Stomach (tissue), 4 donors: ENCODE results near the gene KIF4A.

ENCODE experiments used
- POLR2A ChIP-seq, 4 donors: fragments of 450-650 bp; IDR thresholded peaks; one replicate each; pipeline ENCODE4 v1.6.1; 2016; ENCODE audit warnings: antibody characterized with exemption in 4 of 4, control low read depth in 2 of 4, mild to moderate bottlenecking in 1 of 4, moderate library complexity in 1 of 4
- POLR2AphosphoS5 ChIP-seq, 3 donors: sonication (generic); formaldehyde crosslinking; IDR thresholded peaks; one replicate each; pipeline ENCODE4 v1.6.1; 2016; ENCODE audit warnings: antibody characterized with exemption in 3 of 3
- TF ChIP-seq, protein P1 (sequence below), 7 experiments: fragments of 450-650 bp in 4 of 7; fragments of 200-600 bp in 3 of 7; sonication (generic) in 3 of 7; IDR thresholded peaks; one replicate each; pipeline ENCODE4 v1.5.1; 2016 to 2019; ENCODE audit warnings: antibody characterized with exemption in 7 of 7, control low read depth in 2 of 7, mild to moderate bottlenecking in 1 of 7

GRCh38 chrX:70410921-70411320 is 121.0 kb downstream of the KIF4A start:
- TF ChIP-seq, protein P1, sequence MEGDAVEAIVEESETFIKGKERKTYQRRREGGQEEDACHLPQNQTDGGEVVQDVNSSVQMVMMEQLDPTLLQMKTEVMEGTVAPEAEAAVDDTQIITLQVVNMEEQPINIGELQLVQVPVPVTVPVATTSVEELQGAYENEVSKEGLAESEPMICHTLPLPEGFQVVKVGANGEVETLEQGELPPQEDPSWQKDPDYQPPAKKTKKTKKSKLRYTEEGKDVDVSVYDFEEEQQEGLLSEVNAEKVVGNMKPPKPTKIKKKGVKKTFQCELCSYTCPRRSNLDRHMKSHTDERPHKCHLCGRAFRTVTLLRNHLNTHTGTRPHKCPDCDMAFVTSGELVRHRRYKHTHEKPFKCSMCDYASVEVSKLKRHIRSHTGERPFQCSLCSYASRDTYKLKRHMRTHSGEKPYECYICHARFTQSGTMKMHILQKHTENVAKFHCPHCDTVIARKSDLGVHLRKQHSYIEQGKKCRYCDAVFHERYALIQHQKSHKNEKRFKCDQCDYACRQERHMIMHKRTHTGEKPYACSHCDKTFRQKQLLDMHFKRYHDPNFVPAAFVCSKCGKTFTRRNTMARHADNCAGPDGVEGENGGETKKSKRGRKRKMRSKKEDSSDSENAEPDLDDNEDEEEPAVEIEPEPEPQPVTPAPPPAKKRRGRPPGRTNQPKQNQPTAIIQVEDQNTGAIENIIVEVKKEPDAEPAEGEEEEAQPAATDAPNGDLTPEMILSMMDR (IDR thresholded peaks at IDR 0.05): no peak
- TF ChIP-seq POLR2A (IDR thresholded peaks at IDR 0.05): no peak
- no peak for TF ChIP-seq POLR2AphosphoS5 (IDR thresholded peaks at IDR 0.05)
